Tibial artery (tissue), 4 donors: ENCODE data around the gene ADAM10.

ENCODE experiments used
- DNase-seq, 2 donors: peaks; one replicate each; pipeline ENCODE4 v3.0.0-alpha.2; 2019
- H3K27ac ChIP-seq, 2 donors: fragments of 200-600 bp; sonication (generic) in 1 of 2; 1 replicate in 1 of 2; 2 replicates in 1 of 2; pipeline ENCODE4 v1.5.1; 2018 to 2019; ENCODE audit warnings: mild to moderate bottlenecking in 1 of 2
- H3K27me3 ChIP-seq, 2 donors: fragments of 200-600 bp; sonication (generic) in 1 of 2; one replicate each; pipeline versions ENCODE4 v1.5.1 to v1.6.0; 2016 to 2019
- H3K36me3 ChIP-seq, 3 donors: fragments of 200-600 bp; sonication (generic) in 2 of 3; one replicate each; pipeline ENCODE4 v1.5.1; 2016 to 2019; ENCODE audit warnings: mild to moderate bottlenecking in 2 of 3
- H3K4me1 ChIP-seq, 4 donors: fragments of 200-600 bp; sonication (generic) in 2 of 4; 1 replicate in 3 of 4; 2 replicates in 1 of 4; pipeline ENCODE4 v1.5.1; 2016 to 2019
- H3K4me3 ChIP-seq, 2 donors: fragments of 200-600 bp; sonication (generic) in 1 of 2; 1 replicate in 1 of 2; 2 replicates in 1 of 2; pipeline ENCODE4 v1.5.1; 2018 to 2019; ENCODE audit warnings: mild to moderate bottlenecking in 2 of 2
- H3K9me3 ChIP-seq, 3 donors: fragments of 200-600 bp; sonication (generic) in 1 of 3; one replicate each; pipeline ENCODE4 v1.5.1; 2016 to 2019
- intact Hi-C: fragments of 100-400 bp; cut with DNase I; formaldehyde crosslinking; loops from one replicate; pipeline ENCODE4 v1.15.0; 2023; ENCODE audit warnings: low total_unique reads
- TF ChIP-seq, protein P1 (sequence below), 2 experiments: fragments of 200-600 bp in 1 of 2; fragments of 450-650 bp in 1 of 2; IDR thresholded peaks; one replicate each; pipeline ENCODE4 v1.5.1; 2017 to 2019; ENCODE audit warnings: antibody characterized with exemption in 2 of 2, mild to moderate bottlenecking in 1 of 2, moderate library complexity in 1 of 2

Gene ADAM10

DNA sequence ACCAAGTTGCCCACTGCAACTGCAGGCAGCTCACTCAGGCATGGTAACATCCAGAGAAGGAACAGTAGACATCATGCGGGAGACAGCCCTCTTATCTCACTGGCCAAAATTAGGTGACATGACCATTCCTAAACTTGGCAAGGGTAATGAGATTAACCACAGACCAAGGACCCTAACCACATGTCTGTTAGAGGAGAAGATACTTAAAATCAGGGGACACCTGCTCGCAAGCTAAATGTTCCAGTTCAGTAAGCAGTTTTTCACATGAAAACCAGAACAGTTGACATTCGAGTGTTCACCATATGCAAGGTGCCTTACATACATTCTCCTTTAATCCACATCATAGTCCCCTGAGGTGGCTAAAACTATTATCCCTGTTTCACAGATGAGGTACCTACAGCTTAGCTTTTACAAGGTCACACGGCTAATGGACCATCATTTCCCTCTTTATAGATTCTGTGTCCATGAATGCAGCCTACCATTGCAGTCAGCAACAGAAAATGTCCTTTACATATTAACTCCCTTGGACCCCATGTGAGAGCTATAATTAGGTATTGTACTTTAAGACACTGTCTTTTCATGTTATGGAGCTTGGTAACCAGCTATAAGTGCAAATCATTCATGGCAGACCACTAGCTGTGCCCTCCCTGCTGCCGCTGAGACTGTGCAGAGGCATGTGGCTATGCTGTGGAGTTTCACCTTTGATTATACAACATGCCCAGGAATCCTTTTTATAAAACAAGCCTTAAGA is 163.6 kb downstream of the ADAM10 start:
- no peak for DNase-seq
- H3K9me3 ChIP-seq = peaks cover 0 to 7% (median 0%) of the 10 kb centered on the region in 3 donors
- intact Hi-C loops = no loop called here
- H3K27me3 ChIP-seq = peaks cover 0 to 3% of the 10 kb centered on the region in 2 donors
- H3K4me3 ChIP-seq = no peak overlapping the region
- H3K27ac ChIP-seq = no peak overlapping the region
- TF ChIP-seq, protein P1, sequence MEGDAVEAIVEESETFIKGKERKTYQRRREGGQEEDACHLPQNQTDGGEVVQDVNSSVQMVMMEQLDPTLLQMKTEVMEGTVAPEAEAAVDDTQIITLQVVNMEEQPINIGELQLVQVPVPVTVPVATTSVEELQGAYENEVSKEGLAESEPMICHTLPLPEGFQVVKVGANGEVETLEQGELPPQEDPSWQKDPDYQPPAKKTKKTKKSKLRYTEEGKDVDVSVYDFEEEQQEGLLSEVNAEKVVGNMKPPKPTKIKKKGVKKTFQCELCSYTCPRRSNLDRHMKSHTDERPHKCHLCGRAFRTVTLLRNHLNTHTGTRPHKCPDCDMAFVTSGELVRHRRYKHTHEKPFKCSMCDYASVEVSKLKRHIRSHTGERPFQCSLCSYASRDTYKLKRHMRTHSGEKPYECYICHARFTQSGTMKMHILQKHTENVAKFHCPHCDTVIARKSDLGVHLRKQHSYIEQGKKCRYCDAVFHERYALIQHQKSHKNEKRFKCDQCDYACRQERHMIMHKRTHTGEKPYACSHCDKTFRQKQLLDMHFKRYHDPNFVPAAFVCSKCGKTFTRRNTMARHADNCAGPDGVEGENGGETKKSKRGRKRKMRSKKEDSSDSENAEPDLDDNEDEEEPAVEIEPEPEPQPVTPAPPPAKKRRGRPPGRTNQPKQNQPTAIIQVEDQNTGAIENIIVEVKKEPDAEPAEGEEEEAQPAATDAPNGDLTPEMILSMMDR (IDR thresholded peaks at IDR 0.05) = no peak
- no peaks in the 10 kb centered on the region for H3K36me3 ChIP-seq
- no peaks in the 10 kb centered on the region for H3K4me1 ChIP-seq

DNA sequence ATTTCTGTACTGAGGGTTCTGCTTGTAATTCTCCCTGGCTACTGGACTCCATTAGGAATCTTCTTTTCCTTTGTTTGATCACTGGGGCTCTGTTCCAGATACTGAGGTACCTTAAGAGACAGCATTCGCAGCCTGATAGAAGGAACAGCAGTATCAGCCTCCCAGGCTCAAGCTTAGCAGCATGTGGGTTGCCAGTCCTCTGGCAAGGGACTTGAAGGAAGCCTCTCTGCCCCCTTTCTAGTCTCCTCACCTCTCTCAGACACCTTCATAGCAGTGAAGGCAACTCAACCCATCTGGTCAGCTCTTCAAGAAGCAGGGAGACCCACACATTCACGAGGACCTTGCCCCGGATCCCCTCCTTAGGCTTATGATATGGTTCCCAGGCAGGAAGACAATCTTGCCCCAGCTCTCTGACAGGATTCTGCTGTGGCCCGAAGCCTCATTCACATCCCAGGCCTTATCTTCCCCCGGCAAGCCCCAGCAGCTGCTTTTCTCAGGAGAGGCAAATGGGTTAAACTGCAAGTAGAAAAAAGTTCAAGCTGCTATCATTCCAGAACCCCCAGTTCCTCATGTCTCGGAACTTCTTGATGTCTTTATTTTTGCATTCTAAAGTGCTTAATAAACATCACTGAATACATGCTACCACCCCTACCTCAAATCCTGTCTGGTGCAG is 164.6 kb downstream of the ADAM10 start:
- intact Hi-C loops = loop anchor here (5.0 kb wide), 1 partner anchor 598 kb away; no protein-coding TSS in a partner anchor

DNA sequence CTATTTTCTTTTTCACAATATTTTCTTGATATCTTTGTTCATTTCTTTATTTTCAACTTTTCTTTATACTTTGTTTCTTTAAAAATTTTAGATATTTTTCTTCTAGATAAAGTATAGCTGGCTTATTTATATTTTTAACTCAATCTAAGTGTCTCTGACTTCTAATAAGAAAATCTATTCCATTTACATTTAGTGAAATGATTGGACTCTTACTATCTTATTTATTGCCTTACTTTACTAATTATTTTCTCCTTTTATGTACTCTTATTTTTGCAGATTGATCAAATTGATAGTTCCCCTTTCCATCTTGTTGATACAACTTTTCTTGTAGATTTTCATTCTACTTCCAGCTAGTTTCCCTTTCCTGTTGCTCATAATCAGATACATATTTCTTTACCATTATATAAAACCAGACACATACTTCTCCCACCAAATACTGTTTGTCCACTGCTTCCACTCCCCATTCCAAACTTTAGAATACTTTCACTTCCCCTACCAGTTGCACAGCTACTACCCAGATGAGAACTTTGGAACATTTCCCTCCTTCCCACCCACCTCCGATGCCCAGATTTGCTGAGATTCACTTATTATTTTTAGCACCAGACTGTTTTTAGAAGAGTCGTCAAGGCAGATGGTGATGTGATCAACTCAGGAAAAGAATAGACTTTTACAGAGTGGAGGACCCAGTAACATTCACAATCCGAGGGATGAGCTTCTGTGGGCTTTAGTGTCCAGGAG is 166.2 kb downstream of the ADAM10 start:
- TF ChIP-seq, protein P1 (IDR thresholded peaks at IDR 0.05) = no peak

More for the DNA sequence above, 164.6 kb downstream of the ADAM10 start:
- Histone ChIP-seq H3K9me3 (peaks cover 0 to 7% (median 0%) of the 10 kb centered on the region in 3 donors), H3K27ac (no peak overlapping the region), H3K36me3 (no peaks in the 10 kb centered on the region), H3K4me3 (no peak overlapping the region), H3K27me3 (peaks cover 0 to 3% of the 10 kb centered on the region in 2 donors), H3K4me1 (no peaks in the 10 kb centered on the region)
- no peak for DNase-seq
- TF ChIP-seq, protein P1 (IDR thresholded peaks at IDR 0.05) = no peak

DNA sequence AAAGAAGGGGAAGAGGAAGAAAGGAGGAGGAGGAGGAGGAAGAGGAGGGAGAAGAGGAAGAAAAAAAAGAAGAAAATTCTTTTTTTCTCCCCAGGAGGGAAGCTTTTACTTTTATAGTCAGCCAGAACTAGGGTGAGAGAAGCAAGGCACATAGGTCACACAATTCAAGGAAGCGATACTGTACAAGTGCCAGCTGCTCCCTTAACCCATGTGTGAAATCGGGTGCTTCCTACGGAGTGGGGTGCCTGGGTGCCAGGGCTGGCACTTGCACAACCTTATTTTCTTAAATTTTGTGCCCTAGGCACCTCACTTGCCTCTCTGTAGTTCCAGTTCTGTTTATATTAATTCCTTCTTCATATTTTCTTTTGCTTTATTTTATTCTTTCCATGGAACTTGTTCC is 167.3 kb downstream of the ADAM10 start:
- H3K36me3 ChIP-seq = no peaks in the 10 kb centered on the region

More for the DNA sequence above, 166.2 kb downstream of the ADAM10 start:
- DNase-seq = no peak
- Histone ChIP-seq H3K4me3 (no peak overlapping the region), H3K27me3 (peaks cover 0 to 3% of the 10 kb centered on the region in 2 donors), H3K36me3 (no peaks in the 10 kb centered on the region), H3K27ac (no peak overlapping the region), H3K4me1 (no peaks in the 10 kb centered on the region), H3K9me3 (peaks cover 0 to 7% (median 0%) of the 10 kb centered on the region in 3 donors)
- intact Hi-C loops = loop anchor here (5.0 kb wide), 1 partner anchor 596 kb away; no protein-coding TSS in a partner anchor

DNA sequence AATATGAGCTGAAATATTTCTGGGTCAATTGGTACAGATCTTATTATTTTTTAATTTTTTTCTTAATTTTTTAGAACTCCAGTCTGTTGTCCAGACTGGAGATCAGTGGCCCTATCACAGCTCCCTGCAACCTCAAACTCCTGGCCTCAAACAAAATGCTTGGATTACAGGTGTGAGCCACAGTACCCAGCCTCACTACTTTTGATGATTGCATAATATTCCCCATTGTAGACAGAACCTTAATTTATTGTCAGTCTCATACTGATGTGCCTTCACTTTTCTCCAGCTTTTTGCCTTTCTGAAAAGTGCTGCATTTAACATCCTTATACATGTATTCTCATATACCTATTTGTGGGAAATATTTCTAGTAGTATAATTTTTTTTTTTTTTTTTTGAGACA is 172.8 kb downstream of the ADAM10 start:
- Histone ChIP-seq H3K4me1 (no peaks in the 10 kb centered on the region), H3K27me3 (no peaks in the 10 kb centered on the region), H3K36me3 (no peaks in the 10 kb centered on the region), H3K9me3 (no peaks in the 10 kb centered on the region), H3K27ac (no peak overlapping the region), H3K4me3 (no peak overlapping the region)
- DNase-seq = no peak
- intact Hi-C loops = no loop called here
- TF ChIP-seq, protein P1 (IDR thresholded peaks at IDR 0.05) = no peak

More for the DNA sequence above, 167.3 kb downstream of the ADAM10 start:
- TF ChIP-seq, protein P1 (IDR thresholded peaks at IDR 0.05) = no peak
- H3K4me3 ChIP-seq = no peak overlapping the region
- no peak overlapping the region for H3K27ac ChIP-seq
- intact Hi-C loops = loop anchor here (5.0 kb wide), 1 partner anchor 595 kb away; no protein-coding TSS in a partner anchor
- peaks cover 0 to 7% (median 0%) of the 10 kb centered on the region in 3 donors for H3K9me3 ChIP-seq
- no peaks in the 10 kb centered on the region for H3K4me1 ChIP-seq
- DNase-seq = no peak
- H3K27me3 ChIP-seq = peaks cover 0 to 3% of the 10 kb centered on the region in 2 donors
